ENCODE measurements around the gene EYS.

Gene EYS

DNA sequence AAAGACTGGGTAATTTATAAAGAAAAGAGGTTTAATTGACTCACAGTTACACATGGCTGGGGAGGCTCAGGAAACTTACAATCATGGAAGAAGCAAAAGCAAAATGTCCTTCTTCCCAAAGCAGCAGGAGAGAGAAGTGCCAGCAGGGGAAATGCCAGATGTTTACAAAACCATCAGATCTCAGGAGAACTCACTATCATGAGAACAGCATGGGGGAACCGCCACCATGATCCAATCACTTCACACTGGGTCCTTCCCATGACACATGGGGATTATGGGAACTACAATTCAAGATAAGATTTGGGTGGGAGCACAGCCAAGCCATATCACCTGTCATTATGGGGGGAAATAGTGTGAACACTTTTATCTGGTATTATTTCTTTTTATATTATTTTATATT, 557.2 kb downstream of the EYS start:
- Histone ChIP-seq H3K4me2 (ENCODE audit: low read depth, low read length) (no peak overlapping the region), H2AFZ (ENCODE audit: low read length) (no peak overlapping the region), H3K9ac (ENCODE audit: low read length) (no peak overlapping the region), H3K9me2 (replicated peaks; ENCODE audit: insufficient read depth, low read length) (no peaks in the 10 kb centered on the region), H3K27ac (ENCODE audit: low read length) (no peak overlapping the region), H4K20me1 (ENCODE audit: insufficient read depth, low read length) (no peaks in the 10 kb centered on the region), H3K9me3 (replicated peaks; ENCODE audit: insufficient read depth, low read length) (no peaks in the 10 kb centered on the region), H3K79me2 (ENCODE audit: low read length) (no peaks in the 10 kb centered on the region), H3K4me1 (ENCODE audit: low read length) (no peaks in the 10 kb centered on the region), H3K36me3 (replicated peaks; ENCODE audit: insufficient read depth, low read length) (no peaks in the 10 kb centered on the region), H3K27me3 (replicated peaks; ENCODE audit: insufficient read depth, low read length) (no peaks in the 10 kb centered on the region), H3K4me3 (ENCODE audit: low read length) (no peak overlapping the region), H3F3A (ENCODE audit: insufficient read depth, low read length) (no peaks in the 10 kb centered on the region)
- DNase-seq: no peak
- TF ChIP-seq EZH2phosphoT487 (IDR thresholded peaks at IDR 0.05; ENCODE audit: low read length) (no peak), EZH2 (optimal IDR thresholded peaks at IDR 0.05; ENCODE audit: low read depth, low read length) (no peak)
- TF ChIP-seq, protein P1, sequence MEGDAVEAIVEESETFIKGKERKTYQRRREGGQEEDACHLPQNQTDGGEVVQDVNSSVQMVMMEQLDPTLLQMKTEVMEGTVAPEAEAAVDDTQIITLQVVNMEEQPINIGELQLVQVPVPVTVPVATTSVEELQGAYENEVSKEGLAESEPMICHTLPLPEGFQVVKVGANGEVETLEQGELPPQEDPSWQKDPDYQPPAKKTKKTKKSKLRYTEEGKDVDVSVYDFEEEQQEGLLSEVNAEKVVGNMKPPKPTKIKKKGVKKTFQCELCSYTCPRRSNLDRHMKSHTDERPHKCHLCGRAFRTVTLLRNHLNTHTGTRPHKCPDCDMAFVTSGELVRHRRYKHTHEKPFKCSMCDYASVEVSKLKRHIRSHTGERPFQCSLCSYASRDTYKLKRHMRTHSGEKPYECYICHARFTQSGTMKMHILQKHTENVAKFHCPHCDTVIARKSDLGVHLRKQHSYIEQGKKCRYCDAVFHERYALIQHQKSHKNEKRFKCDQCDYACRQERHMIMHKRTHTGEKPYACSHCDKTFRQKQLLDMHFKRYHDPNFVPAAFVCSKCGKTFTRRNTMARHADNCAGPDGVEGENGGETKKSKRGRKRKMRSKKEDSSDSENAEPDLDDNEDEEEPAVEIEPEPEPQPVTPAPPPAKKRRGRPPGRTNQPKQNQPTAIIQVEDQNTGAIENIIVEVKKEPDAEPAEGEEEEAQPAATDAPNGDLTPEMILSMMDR (IDR thresholded peaks at IDR 0.05; ENCODE audit: low read length): no peak

DNA sequence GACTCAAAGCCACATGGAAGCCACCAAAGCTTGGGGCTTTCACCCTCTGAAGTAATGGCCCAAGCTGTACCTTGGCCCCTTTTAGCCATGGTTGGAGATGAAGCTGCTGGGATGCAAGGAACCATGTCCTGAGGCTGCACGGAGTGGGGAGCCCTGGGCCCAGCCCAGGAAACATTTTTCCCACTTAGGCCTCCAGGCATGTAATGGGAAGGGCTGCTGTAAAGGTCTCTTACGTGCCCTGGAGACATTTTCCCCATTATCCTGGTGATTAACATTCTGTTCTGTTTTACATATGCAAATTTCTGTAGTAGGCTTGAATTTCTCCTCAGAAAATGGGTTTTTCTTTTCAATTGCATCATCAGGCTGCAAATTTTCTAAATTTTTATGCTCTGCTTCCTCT, 558.2 kb downstream of the EYS start:
- H3F3A ChIP-seq (ENCODE audit: insufficient read depth, low read length): no peaks in the 10 kb centered on the region
- H4K20me1 ChIP-seq (ENCODE audit: insufficient read depth, low read length): no peaks in the 10 kb centered on the region
- H2AFZ ChIP-seq (ENCODE audit: low read length): no peak overlapping the region
- DNase-seq: no peak
- no peak overlapping the region for H3K4me2 ChIP-seq (ENCODE audit: low read depth, low read length)
- no peaks in the 10 kb centered on the region for H3K9me2 ChIP-seq (replicated peaks; ENCODE audit: insufficient read depth, low read length)
- H3K36me3 ChIP-seq (replicated peaks; ENCODE audit: insufficient read depth, low read length): no peaks in the 10 kb centered on the region
- H3K9ac ChIP-seq (ENCODE audit: low read length): no peak overlapping the region
- H3K79me2 ChIP-seq (ENCODE audit: low read length): no peaks in the 10 kb centered on the region
- H3K27ac ChIP-seq (ENCODE audit: low read length): no peak overlapping the region
- H3K27me3 ChIP-seq (replicated peaks; ENCODE audit: insufficient read depth, low read length): no peaks in the 10 kb centered on the region
- no peak for TF ChIP-seq EZH2 (optimal IDR thresholded peaks at IDR 0.05; ENCODE audit: low read depth, low read length)
- TF ChIP-seq EZH2phosphoT487 (IDR thresholded peaks at IDR 0.05; ENCODE audit: low read length): no peak
- TF ChIP-seq, protein P1 (IDR thresholded peaks at IDR 0.05; ENCODE audit: low read length): no peak
- no peaks in the 10 kb centered on the region for H3K4me1 ChIP-seq (ENCODE audit: low read length)
- H3K4me3 ChIP-seq (ENCODE audit: low read length): no peak overlapping the region
- no peaks in the 10 kb centered on the region for H3K9me3 ChIP-seq (replicated peaks; ENCODE audit: insufficient read depth, low read length)

DNA sequence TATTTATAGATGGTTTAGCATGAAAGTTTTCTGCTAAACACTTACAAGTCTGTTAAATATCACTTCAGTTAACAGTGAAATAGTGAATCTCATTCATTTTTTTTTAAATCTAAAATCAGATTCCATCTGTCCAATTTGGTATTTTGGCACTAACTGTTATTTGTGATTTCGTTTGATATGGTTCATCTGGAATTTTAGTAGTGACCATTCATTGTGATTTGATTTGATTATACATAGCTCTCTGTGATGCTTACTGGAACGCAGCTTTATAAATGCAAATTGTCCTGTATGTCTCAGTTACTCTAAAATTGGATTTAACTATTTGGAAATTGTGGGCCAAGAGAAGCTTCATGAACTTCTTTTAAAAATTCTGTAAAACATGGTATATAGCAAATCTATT, 571.5 kb downstream of the EYS start:
- Histone ChIP-seq H3K27ac (ENCODE audit: low read length) (no peak overlapping the region), H3K27me3 (replicated peaks; ENCODE audit: insufficient read depth, low read length) (no peaks in the 10 kb centered on the region), H3K4me2 (ENCODE audit: low read depth, low read length) (no peak overlapping the region), H3K9ac (ENCODE audit: low read length) (no peak overlapping the region), H3K79me2 (ENCODE audit: low read length) (no peaks in the 10 kb centered on the region), H2AFZ (ENCODE audit: low read length) (no peak overlapping the region), H3K36me3 (replicated peaks; ENCODE audit: insufficient read depth, low read length) (no peaks in the 10 kb centered on the region), H3F3A (ENCODE audit: insufficient read depth, low read length) (no peaks in the 10 kb centered on the region), H3K4me1 (ENCODE audit: low read length) (no peaks in the 10 kb centered on the region), H4K20me1 (ENCODE audit: insufficient read depth, low read length) (no peaks in the 10 kb centered on the region), H3K9me2 (replicated peaks; ENCODE audit: insufficient read depth, low read length) (no peaks in the 10 kb centered on the region), H3K4me3 (ENCODE audit: low read length) (no peak overlapping the region), H3K9me3 (replicated peaks; ENCODE audit: insufficient read depth, low read length) (no peaks in the 10 kb centered on the region)
- no peak for DNase-seq
- TF ChIP-seq EZH2phosphoT487 (IDR thresholded peaks at IDR 0.05; ENCODE audit: low read length) (no peak), EZH2 (optimal IDR thresholded peaks at IDR 0.05; ENCODE audit: low read depth, low read length) (no peak)
- TF ChIP-seq, protein P1 (IDR thresholded peaks at IDR 0.05; ENCODE audit: low read length): no peak

Measured in MM.1S (cell line).